Activated naive CD4-positive, alpha-beta T cell treated with anti-CD3 and anti-CD28 coated beads, Interleukin-2, amount 10 ng/mL, durations not matched to agents 5 hours and 36 hours (primary cell): ENCODE measurements around the gene CACNA1S. TPM values are rescaled to one million over a fixed set of nuclear protein-coding genes. Genes with fewer than 3 reads are reported as not detected.

Experiments used
- total RNA-seq, 2 experiments: library from RNA; stranded (reverse); gene quantifications; one replicate each; pipeline ENCODE4 v1.2.3, GENCODE V29; 2021

Gene CACNA1S
- not detected for total RNA-seq

DNA sequence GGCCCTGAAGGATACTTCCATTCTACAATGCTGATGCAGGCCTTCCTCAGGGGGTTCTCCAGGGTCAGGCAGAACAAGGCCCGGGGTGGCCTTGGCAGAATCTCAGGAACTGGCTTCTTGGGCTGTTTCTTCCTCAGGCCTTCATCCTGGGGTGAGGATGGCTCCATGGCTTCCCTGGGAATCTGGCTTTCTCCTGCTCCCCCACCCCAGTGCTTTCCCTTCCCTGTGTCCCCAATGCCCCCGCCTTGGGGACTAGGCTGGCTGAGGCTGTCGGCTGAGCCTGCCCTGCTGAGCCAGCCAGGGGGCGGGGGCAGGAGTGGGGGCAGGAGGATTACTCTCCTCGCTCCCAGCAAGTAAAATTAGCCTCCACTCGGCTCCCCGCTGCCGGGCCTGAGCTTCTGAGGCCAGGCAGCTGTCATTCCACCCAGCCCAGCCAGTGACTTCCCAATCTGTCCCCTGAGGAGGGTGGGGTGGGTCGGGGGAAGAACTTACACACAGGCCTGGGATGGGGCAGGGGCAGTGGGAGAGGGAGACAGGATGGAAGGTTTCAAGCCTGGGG is at the start of gene CACNA1S:
Gene CACNA1S (minus strand): TSS at position 254 of the 559 bp plus-strand sequence. CDS start 87 bp downstream, at position 167.

DNA sequence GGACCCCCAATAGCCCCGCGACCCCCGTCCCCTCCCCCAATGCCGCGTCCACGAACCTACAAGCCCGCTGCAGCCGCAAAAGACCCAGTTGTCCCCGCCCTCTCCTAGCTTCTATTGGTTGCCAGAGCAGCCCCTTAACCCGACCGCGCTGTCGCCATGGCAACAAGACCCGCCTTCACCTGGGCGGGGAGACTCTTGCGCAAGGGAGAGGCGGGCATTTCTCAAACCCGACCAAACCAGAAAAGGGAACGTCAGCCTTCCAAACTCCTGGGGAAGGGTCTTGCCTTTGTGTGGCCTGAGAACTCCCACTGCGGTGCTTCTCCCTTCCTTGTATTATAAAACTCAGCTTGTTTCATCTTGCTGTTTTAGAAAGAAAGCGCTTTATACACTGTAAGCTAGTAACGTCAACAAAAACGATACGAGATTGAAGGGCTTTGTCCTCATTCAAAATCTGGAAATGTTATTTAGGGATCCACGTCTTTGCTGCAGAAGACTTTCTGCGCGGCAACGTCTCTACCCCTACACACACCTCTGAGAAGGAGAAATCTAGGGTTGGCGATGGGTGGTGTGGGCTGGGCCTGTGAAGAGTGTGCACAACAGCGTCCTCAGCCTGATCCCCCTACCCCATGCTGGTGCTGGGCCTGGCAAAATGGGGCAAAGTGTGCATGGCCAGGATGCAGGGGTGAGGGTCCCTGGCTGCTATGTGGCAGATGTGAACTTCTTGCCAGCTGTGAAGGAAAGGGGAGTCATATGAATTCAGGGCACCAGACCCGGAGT is 42.4 kb upstream of the CACNA1S start, which contains the start of gene TMEM9:
Gene TMEM9 (minus strand): TSS at position 86 of the 777 bp plus-strand sequence. CDS start 551 bp downstream, outside the sequence.

DNA sequence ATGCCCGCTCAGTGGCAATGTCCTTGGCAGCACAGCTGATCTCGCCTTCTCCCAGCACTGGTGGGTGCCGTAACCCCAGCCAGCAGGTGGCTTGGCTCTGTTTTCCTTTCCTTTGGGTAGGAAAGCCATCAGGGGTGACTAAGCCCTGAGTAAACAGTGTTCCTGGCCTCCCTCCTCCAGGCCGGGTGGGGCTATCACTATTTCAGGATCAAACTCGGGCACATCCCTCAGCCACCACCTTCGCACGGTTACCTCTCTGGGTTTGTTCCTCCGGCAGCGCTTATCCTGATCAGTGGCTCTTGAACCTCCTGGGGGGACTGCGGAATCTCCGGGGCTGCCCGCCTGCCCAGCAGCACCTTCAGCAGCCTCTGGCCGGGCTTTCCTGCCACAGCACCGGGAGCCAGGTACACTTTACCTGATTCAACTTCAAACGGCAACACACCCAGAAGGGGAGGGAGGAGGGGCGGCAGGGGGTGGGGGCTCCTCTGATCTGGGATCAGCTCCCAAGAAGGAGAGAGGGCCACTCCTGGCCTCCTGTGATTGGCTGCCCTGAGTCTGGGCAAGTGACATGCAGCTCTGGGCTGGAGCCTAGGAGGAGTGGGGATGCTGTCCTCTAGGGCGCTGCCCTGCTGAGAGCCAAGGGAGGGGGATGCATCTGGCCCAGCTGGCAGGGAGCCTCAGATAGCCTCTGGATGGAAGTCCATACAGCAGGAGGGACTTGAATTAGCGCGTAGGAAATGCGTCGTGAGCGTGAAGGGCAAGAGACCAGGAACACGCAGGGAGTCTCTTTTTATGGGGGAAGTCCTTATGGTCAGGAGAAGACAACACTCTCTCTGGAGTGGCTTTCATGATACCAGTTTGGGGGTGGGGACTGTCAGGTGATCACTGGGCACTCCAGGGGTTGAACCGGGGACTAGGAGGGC is 14.9 kb upstream of the CACNA1S start, which contains the start of gene ASCL5:
Gene ASCL5 (minus strand): TSS at position 353 of the 923 bp plus-strand sequence. CDS start 11,812 bp downstream, outside the sequence.

DNA sequence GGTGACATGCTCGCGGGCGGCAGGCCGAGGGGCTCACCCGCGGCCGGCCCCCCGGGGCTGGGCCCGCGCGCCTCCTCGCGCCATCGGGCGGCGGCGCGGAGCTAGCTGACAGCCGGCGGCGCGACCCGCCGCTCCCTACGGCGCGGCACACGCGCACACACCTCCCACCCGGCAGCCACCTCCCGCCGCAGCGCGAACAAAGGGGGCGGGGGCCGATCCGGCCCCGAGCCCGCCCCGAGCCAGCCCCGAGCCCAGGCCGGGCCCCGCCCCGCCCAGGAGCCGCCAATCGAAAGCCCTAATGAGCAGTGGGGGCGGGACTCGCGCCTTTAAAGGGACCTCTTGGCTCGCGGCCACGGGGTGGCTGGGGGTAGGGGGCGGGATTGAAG is 88.7 kb downstream of the CACNA1S start, which contains the start of gene KIF21B:
Gene KIF21B (minus strand): TSS at position 198 of the 386 bp plus-strand sequence. CDS start 331 bp downstream, outside the sequence.

Other genes starting within 250 kb of the CACNA1S start
- not detected for gene GPR25, start 239.4 kb downstream of the CACNA1S start, total RNA-seq
- not detected for gene INAVA, start 217.5 kb downstream of the CACNA1S start, total RNA-seq
- gene KIF21B, start 88.7 kb downstream of the CACNA1S start, total RNA-seq, result 100 to 1,000 TPM; 109 to 113 TPM
- not detected for gene ASCL5, start 14.8 kb upstream of the CACNA1S start, total RNA-seq
- 10 to 100 TPM; 18.2 to 19.7 TPM for gene TMEM9, start 42.0 kb upstream of the CACNA1S start, total RNA-seq
- not detected for gene IGFN1, start 78.4 kb upstream of the CACNA1S start, total RNA-seq
- gene PKP1, start 171.1 kb upstream of the CACNA1S start, total RNA-seq, result not detected